Caco-2 (cell line): Measurements from ENCODE around the gene POLR1A. TPM values are rescaled to one million over a fixed set of nuclear protein-coding genes. Genes with fewer than 3 reads are reported as not detected.
"Not testable (repeated sequence)": the region's sequence is repeated elsewhere in the genome, so short reads cannot be mapped to it uniquely, and the experiment has no call there.

Experiments used
- BruUV-seq: library from RNA; stranded (reverse); fragments of 400-500 nt; replicated peaks from 2 replicates; lab custom pipeline; 2021; lab: Mats Ljungman, UMichigan
- CTCF ChIA-PET: fragments of 300-600 bp; sonication (Branson Sonifier 250); formaldehyde crosslinking; loops from one replicate; lab custom pipeline; 2022; ENCODE audit warnings: antibody characterized with exemption; lab: Charles Lee
- POLR2A ChIA-PET: fragments of 300-600 bp; sonication (Branson Sonifier 250); formaldehyde crosslinking; loops from one replicate; lab custom pipeline; 2022; ENCODE audit warnings: antibody characterized with exemption; lab: Charles Lee
- DNase-seq, 2 experiments: peaks; one replicate each; pipeline versions ENCODE4 v3.0.0 to v3.0.0-alpha.2; 2020 to 2022
- H3K27me3 ChIP-seq: replicated peaks from 2 replicates; pipeline ENCODE4 v1.6.0; 2011; ENCODE audit warnings: low read length; ENCODE audit not compliant: control insufficient read depth, insufficient read depth
- H3K36me3 ChIP-seq: 2 replicates; pipeline ENCODE4 v1.5.1; 2011; ENCODE audit warnings: low read length; ENCODE audit not compliant: control insufficient read depth, insufficient read depth
- H3K4me1 ChIP-seq: fragments of 250-450 bp; sonication (Bioruptor Pico); 2 replicates; pipeline ENCODE4 v1.5.1; 2020; ENCODE audit warnings: mild to moderate bottlenecking
- H3K4me3 ChIP-seq: 2 replicates; pipeline ENCODE4 v1.5.1; 2011; ENCODE audit warnings: low read depth, mild to moderate bottlenecking, control low read depth, low read length
- H3K9me3 ChIP-seq: fragments of 250-450 bp; sonication (Bioruptor Pico); 2 replicates; pipeline ENCODE4 v1.5.1; 2020; ENCODE audit warnings: mild to moderate bottlenecking, moderate library complexity
- H3K27ac Mint-ChIP-seq: one replicate; pipeline ENCODE4 v1.8.0; 2022; ENCODE audit warnings: mixed read lengths; ENCODE audit not compliant: unreplicated experiment
- H3K27me3 Mint-ChIP-seq: one replicate; pipeline ENCODE4 v1.8.0; 2022; ENCODE audit warnings: mixed read lengths; ENCODE audit not compliant: insufficient read depth, unreplicated experiment
- H3K36me3 Mint-ChIP-seq: one replicate; pipeline ENCODE4 v1.8.0; 2022; ENCODE audit warnings: mild to moderate bottlenecking, mixed read lengths; ENCODE audit not compliant: insufficient read depth, unreplicated experiment
- H3K4me1 Mint-ChIP-seq: one replicate; pipeline ENCODE4 v1.8.0; 2022; ENCODE audit warnings: low read depth, mixed read lengths; ENCODE audit not compliant: unreplicated experiment
- H3K4me3 Mint-ChIP-seq: one replicate; pipeline ENCODE4 v1.8.0; 2022; ENCODE audit warnings: mild to moderate bottlenecking, moderate library complexity, mixed read lengths; ENCODE audit not compliant: unreplicated experiment
- H3K9me3 Mint-ChIP-seq: one replicate; pipeline ENCODE4 v1.8.0; 2022; ENCODE audit warnings: mixed read lengths; ENCODE audit not compliant: unreplicated experiment
- CTCF ChIP-seq, 2 experiments: fragments of 200-600 bp in 1 of 2; IDR thresholded peaks; 1 replicate in 1 of 2; 2 replicates in 1 of 2; pipeline versions ENCODE4 v1.5.1 to v1.8.0; 2011 to 2022; ENCODE audit warnings: antibody characterized with exemption in 1 of 2, control low read depth in 1 of 2, inconsistent platforms in 1 of 2, low read depth in 1 of 2, low read length in 1 of 2, mild to moderate bottlenecking in 1 of 2, moderate library complexity in 1 of 2; ENCODE audit not compliant: insufficient read depth in 1 of 2, severe bottlenecking in 1 of 2, unreplicated experiment in 1 of 2
- intact Hi-C: fragments of 100-400 bp; cut with micrococcal nuclease; formaldehyde crosslinking; loops from one replicate; pipeline ENCODE4 v1.10.0; 2022; ENCODE audit not compliant: unreplicated experiment
- total RNA-seq: library from RNA; stranded (reverse); gene quantifications from 2 replicates; pipeline ENCODE4 v1.2.3, GENCODE V29; 2022

Gene POLR1A
- total RNA-seq, 1 experiment from 2014 or later, result 73.8 TPM

GRCh38 chr2:85994897-85995647, 110.6 kb downstream of the POLR1A start:
- H3K27ac Mint-ChIP-seq, result no peak overlapping the region
- intact Hi-C loops, result loop anchor here (5.0 kb wide), 1 partner anchor 108 kb away; the partner anchor contains the start of gene ST3GAL5
- CTCF ChIA-PET, result interaction anchor here (0.6 to 0.8 kb wide), 2 partner anchors 167 to 234 kb away, joined by 3 to 4 read pairs; no protein-coding TSS in a partner anchor
- H3K4me3 Mint-ChIP-seq, result no peak overlapping the region
- peaks cover 3% of the 10 kb centered on the region for H3K4me1 Mint-ChIP-seq
- POLR2A ChIA-PET, result no interaction called here
- no peaks in the 10 kb centered on the region for H3K9me3 ChIP-seq
- H3K4me3 ChIP-seq, result no peak overlapping the region
- H3K27me3 ChIP-seq, result no peaks in the 10 kb centered on the region
- H3K36me3 ChIP-seq, result no peaks in the 10 kb centered on the region
- no peak for TF ChIP-seq CTCF (IDR thresholded peaks at IDR 0.05; ENCODE audit: insufficient read depth in 1 of 2, low read depth in 1 of 2, low read length in 1 of 2, severe bottlenecking in 1 of 2, unreplicated experiment in 1 of 2)
- no TSS peak for BruUV-seq
- no peak for DNase-seq
- H3K4me1 ChIP-seq, result peaks cover 21% of the 10 kb centered on the region
- H3K27me3 Mint-ChIP-seq, result no peaks in the 10 kb centered on the region
- H3K9me3 Mint-ChIP-seq, result no peaks in the 10 kb centered on the region
- no peaks in the 10 kb centered on the region for H3K36me3 Mint-ChIP-seq

- H3K27me3 ChIP-seq, result no peaks in the 10 kb centered on the region
- no peak overlapping the region for H3K4me3 ChIP-seq
- intact Hi-C loops, result no loop called here
- Mint-ChIP-seq H3K36me3 (no peaks in the 10 kb centered on the region), H3K4me3 (no peak overlapping the region), H3K27me3 (no peaks in the 10 kb centered on the region), H3K9me3 (no peaks in the 10 kb centered on the region), H3K27ac (no peak overlapping the region), H3K4me1 (no peaks in the 10 kb centered on the region)
- POLR2A ChIA-PET, result no interaction called here
- no peak for TF ChIP-seq CTCF (IDR thresholded peaks at IDR 0.05; ENCODE audit: insufficient read depth in 1 of 2, low read depth in 1 of 2, low read length in 1 of 2, severe bottlenecking in 1 of 2, unreplicated experiment in 1 of 2)
- CTCF ChIA-PET, result interaction anchor here (0.6 to 0.8 kb wide), 2 partner anchors 167 to 233 kb away, joined by 3 to 4 read pairs; no protein-coding TSS in a partner anchor
- DNase-seq, result no peak
- H3K4me1 ChIP-seq, result peaks cover 20% of the 10 kb centered on the region
- no TSS peak for BruUV-seq
- H3K36me3 ChIP-seq, result no peaks in the 10 kb centered on the region
- no peaks in the 10 kb centered on the region for H3K9me3 ChIP-seq
Measured at GRCh38 chr2:85994421-85994777, 111.3 kb downstream of the POLR1A start.

DNA sequence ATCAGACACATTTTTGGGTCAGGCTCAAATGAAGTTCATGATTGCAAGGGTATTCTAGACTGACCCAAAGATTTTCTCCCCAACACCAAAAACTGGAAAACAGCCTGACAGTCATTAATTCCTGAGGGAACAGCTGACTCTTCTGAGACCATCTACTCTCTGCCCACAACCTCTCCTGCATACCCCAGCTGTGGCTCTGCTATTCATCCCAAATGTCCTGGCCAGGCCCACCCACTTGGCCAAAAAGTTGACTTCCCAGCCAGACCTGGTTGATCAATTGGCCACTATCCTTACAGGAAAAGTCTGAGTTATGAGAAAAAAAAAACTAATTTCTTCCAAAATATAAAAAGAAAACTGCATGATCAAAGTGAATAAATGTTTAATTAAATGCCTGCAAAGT, 113.1 kb downstream of the POLR1A start:
- H3K36me3 ChIP-seq, result no peaks in the 10 kb centered on the region
- Mint-ChIP-seq H3K36me3 (no peaks in the 10 kb centered on the region), H3K4me3 (no peak overlapping the region), H3K4me1 (no peaks in the 10 kb centered on the region), H3K9me3 (no peaks in the 10 kb centered on the region), H3K27me3 (no peaks in the 10 kb centered on the region), H3K27ac (no peak overlapping the region)
- intact Hi-C loops, result no loop called here
- DNase-seq, result no peak
- no peak for TF ChIP-seq CTCF (IDR thresholded peaks at IDR 0.05; ENCODE audit: insufficient read depth in 1 of 2, low read depth in 1 of 2, low read length in 1 of 2, severe bottlenecking in 1 of 2, unreplicated experiment in 1 of 2)
- H3K4me3 ChIP-seq, result no peak overlapping the region
- no TSS peak for BruUV-seq
- peaks cover 2% of the 10 kb centered on the region; the same call in 1 of the 2 replicates for H3K4me1 ChIP-seq
- H3K9me3 ChIP-seq, result no peaks in the 10 kb centered on the region
- POLR2A ChIA-PET, result no interaction called here
- CTCF ChIA-PET, result no interaction called here
- H3K27me3 ChIP-seq, result no peaks in the 10 kb centered on the region

DNA sequence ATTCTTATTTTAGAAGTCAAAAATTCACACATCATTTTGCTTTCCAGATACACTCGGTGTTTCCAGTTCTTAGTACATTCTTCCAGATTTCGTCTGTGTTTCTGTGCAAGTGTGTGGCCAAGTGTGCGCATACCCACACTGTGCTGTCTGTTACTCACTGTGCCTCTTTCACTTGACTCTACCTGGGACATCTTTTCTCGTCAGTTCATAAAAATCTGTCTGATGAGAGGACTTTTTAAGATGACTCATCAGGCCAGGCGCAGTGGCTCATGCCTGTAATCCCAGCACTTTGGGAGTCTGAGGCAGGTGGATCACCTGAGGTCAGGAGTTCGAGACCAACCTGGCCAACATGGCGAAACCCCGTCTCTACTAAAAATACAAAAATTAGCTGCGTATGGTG, 113.6 kb downstream of the POLR1A start:
- H3K27me3 ChIP-seq, H3K9me3 ChIP-seq, H3K4me1 Mint-ChIP-seq, H3K27me3 Mint-ChIP-seq, H3K36me3 ChIP-seq, H3K4me1 ChIP-seq, H3K9me3 Mint-ChIP-seq, intact Hi-C loops, H3K27ac Mint-ChIP-seq, H3K4me3 Mint-ChIP-seq, CTCF ChIA-PET, POLR2A ChIA-PET, BruUV-seq, H3K36me3 Mint-ChIP-seq, H3K4me3 ChIP-seq, DNase-seq: not testable (repeated sequence)
